ENCODE data around the gene DNM3.

DNA sequence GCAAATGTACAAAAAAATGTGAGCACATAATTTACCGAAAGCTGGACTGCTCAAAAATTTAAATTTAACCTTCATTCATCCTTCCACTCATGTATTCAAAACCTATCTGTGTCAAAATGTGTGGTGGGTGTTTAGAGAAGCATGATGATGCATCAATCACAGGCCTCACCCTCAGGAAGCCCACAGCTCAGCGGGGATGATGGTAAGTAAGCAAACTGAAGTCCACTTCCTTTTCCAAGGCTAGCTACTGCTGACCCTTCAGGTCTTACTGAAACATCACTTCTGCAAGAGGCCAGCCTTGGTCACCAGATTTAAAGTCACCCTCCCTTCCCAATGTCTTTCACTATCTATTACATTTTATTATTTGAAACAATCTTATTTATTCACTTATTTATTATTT, 254.5 kb downstream of the DNM3 start:
- TF ChIP-seq, protein P1, sequence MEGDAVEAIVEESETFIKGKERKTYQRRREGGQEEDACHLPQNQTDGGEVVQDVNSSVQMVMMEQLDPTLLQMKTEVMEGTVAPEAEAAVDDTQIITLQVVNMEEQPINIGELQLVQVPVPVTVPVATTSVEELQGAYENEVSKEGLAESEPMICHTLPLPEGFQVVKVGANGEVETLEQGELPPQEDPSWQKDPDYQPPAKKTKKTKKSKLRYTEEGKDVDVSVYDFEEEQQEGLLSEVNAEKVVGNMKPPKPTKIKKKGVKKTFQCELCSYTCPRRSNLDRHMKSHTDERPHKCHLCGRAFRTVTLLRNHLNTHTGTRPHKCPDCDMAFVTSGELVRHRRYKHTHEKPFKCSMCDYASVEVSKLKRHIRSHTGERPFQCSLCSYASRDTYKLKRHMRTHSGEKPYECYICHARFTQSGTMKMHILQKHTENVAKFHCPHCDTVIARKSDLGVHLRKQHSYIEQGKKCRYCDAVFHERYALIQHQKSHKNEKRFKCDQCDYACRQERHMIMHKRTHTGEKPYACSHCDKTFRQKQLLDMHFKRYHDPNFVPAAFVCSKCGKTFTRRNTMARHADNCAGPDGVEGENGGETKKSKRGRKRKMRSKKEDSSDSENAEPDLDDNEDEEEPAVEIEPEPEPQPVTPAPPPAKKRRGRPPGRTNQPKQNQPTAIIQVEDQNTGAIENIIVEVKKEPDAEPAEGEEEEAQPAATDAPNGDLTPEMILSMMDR (IDR thresholded peaks at IDR 0.05), result no peak
- no peak for TF ChIP-seq EP300 (IDR thresholded peaks at IDR 0.05; ENCODE audit: low read depth)
